Fibroblast of lung (primary cell): Measurements from ENCODE around the gene PXN.

ENCODE experiments used
- CTCF ChIP-seq, 2 donors: IDR thresholded peaks in 1 of 2; conservative IDR thresholded peaks in 1 of 2; 1 replicate in 1 of 2; 2 replicates in 1 of 2; pipeline ENCODE4 v1.5.1; 2011 to 2012; ENCODE audit warnings: low read length in 2 of 2, control low read depth in 1 of 2, inconsistent platforms in 1 of 2, low read depth in 1 of 2, mild to moderate bottlenecking in 1 of 2
- EZH2 ChIP-seq: IDR thresholded peaks from 2 replicates; pipeline ENCODE4 v1.5.1; 2012; ENCODE audit warnings: low read length, control low read depth, mild to moderate bottlenecking; ENCODE audit errors: missing control alignments

DNA sequence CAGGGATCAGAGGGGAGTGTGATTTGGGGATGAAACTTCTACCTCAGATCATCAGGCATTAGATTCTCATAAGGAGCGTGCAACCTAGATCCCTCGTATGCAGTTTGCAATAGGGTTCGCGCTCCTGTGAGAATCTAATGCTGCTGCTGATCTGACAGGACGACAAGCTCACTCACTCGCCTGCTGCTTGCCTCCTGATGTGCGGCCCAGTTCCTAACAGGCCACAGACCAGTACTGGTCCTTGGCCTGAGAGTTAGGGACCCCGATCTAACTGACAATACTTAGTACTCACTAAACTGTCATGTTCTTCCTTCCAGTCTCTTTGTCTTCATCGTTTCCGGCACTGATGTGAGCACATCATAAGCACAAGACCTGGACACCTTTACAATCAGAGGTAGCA, 59.3 kb downstream of the PXN start:
- no peak for TF ChIP-seq EZH2
- TF ChIP-seq CTCF (conservative IDR thresholded peaks at IDR 0.05 in 1 of 2, IDR thresholded peaks at IDR 0.05 in 1 of 2; ENCODE audit: low read depth in 1 of 2, low read length in 2 of 2), result no peak
